Epithelial cell of prostate (primary cell): ENCODE results near the gene TMEM131L.
"Not testable (repeated sequence)": the region's sequence is repeated elsewhere in the genome, so short reads cannot be mapped to it uniquely, and the experiment has no call there.

Experiments
- DNase-seq: peaks from one replicate; pipeline ENCODE4 v3.0.0-alpha.2; 2011; ENCODE audit warnings: low read depth, low spot score
- H3K27ac ChIP-seq: fragments of 450-650 bp; 2 replicates; pipeline ENCODE4 v1.5.1; 2017; ENCODE audit warnings: mild to moderate bottlenecking

TMEM131L gene

GRCh38 chr4:153466081-153466948, at the start of gene TMEM131L:
Gene TMEM131L, plus strand, starts transcription at chr4:153466360. Its CDS starts 38 bp downstream, at chr4:153466398.
- H3K27ac ChIP-seq: peak within 1 kb of the TSS; percentile 9
- DNase-seq: no peak

GRCh38 chr4:153416456-153416855, 49.7 kb upstream of the TMEM131L start:
- DNase-seq, H3K27ac ChIP-seq: not testable (repeated sequence)

GRCh38 chr4:153418121-153418520, 48.0 kb upstream of the TMEM131L start:
- DNase-seq: no peak
- no peak overlapping the region for H3K27ac ChIP-seq

GRCh38 chr4:153418558-153418957, 47.6 kb upstream of the TMEM131L start:
- H3K27ac ChIP-seq: no peak overlapping the region
- DNase-seq: no peak

- H3K27ac ChIP-seq: no peak overlapping the region
- DNase-seq: no peak
Observed at GRCh38 chr4:153419029-153419428, 47.1 kb upstream of the TMEM131L start.

GRCh38 chr4:153419673-153420278, 46.4 kb upstream of the TMEM131L start:
- DNase-seq: no peak
- no peak overlapping the region for H3K27ac ChIP-seq

- no peak for DNase-seq
- no peak overlapping the region for H3K27ac ChIP-seq
Observed at GRCh38 chr4:153420361-153420760, 45.8 kb upstream of the TMEM131L start.

- no peak overlapping the region for H3K27ac ChIP-seq
- DNase-seq: no peak
Observed at GRCh38 chr4:153421941-153422340, 44.2 kb upstream of the TMEM131L start.

GRCh38 chr4:153426207-153426885, 39.8 kb upstream of the TMEM131L start:
- no peak for DNase-seq
- no peak overlapping the region for H3K27ac ChIP-seq

GRCh38 chr4:153427363-153428071, 38.6 kb upstream of the TMEM131L start:
- H3K27ac ChIP-seq: no peak overlapping the region
- DNase-seq: no peak

GRCh38 chr4:153428941-153429475, 37.2 kb upstream of the TMEM131L start:
- DNase-seq: no peak
- H3K27ac ChIP-seq: no peak overlapping the region

GRCh38 chr4:153432965-153433753, 33.0 kb upstream of the TMEM131L start:
- peak overlapping the region; percentile 41 for H3K27ac ChIP-seq
- peak; percentile 46 for DNase-seq

GRCh38 chr4:153433754-153434105, 32.4 kb upstream of the TMEM131L start:
- peak overlapping the region; percentile 41 for H3K27ac ChIP-seq
- no peak for DNase-seq

GRCh38 chr4:153434190-153434589, 32.0 kb upstream of the TMEM131L start:
- no peak overlapping the region for H3K27ac ChIP-seq
- DNase-seq: no peak

- no peak for DNase-seq
- H3K27ac ChIP-seq: no peak overlapping the region
Observed at GRCh38 chr4:153438916-153439756, 27.0 kb upstream of the TMEM131L start.

GRCh38 chr4:153439831-153440230, 26.3 kb upstream of the TMEM131L start:
- no peak overlapping the region for H3K27ac ChIP-seq
- no peak for DNase-seq

GRCh38 chr4:153440475-153440874, 25.7 kb upstream of the TMEM131L start:
- no peak overlapping the region for H3K27ac ChIP-seq
- DNase-seq: no peak

- DNase-seq: no peak
Observed at GRCh38 chr4:153447175-153447905, 18.8 kb upstream of the TMEM131L start.

More at GRCh38 chr4:153447175-153447905, 18.8 kb upstream of the TMEM131L start:
- no peak overlapping the region for H3K27ac ChIP-seq
